Fibroblast of skin of left biceps (primary cell): ENCODE results near the gene IGFALS.

Source experiments
- DNase-seq, 2 experiments: peaks; one replicate each; pipeline ENCODE4 v3.0.0-alpha.2; 2013; ENCODE audit warnings: low read depth in 2 of 2

The IGFALS gene

GRCh38 chr16:1790261-1790610 is 3.3 kb downstream of the IGFALS start:
- DNase-seq: no peak

DNA sequence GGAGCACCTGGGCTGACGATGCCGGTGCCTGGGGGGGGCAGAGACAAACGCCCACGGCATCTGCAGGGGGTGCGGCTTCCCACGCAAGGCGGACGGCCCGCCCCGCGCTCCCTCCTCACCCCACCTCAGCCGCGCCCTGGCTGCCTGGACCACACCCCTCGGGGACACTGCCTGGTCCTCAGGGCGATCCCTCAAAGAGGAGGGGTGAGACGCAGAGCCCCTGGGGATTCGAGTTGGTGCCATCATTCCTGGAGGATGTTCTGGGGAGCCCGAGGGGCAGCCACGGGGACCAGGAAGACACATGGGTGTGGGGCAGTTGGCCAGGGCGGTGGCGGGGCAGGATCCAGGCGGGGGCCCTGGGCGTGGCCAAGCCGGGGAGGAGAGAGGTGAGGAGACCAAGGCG is 3.9 kb downstream of the IGFALS start:
- no peak for DNase-seq

DNA sequence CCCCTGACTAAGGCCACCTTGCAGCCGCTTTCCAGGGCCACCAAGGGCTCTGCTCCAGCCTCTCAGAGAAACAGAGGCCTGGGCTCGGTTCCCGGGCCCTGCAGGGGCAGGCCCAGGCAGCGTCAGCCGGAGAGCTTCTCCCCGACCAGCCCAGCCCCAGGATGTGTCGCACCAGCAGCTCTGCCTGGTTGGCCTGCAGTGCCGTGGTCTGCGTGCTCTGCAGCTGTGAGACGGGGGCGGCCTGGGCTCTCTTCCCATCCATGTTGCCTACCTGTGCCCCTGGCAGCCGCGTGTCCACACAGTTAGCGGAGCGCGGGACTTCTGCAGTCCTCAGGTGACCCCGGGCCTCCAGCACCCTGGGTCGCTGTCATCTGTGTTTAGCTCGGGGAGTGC is 4.8 kb downstream of the IGFALS start:
- DNase-seq: no peak

- no peak for DNase-seq
Measured at GRCh38 chr16:1788095-1788707, 5.3 kb downstream of the IGFALS start.

DNA sequence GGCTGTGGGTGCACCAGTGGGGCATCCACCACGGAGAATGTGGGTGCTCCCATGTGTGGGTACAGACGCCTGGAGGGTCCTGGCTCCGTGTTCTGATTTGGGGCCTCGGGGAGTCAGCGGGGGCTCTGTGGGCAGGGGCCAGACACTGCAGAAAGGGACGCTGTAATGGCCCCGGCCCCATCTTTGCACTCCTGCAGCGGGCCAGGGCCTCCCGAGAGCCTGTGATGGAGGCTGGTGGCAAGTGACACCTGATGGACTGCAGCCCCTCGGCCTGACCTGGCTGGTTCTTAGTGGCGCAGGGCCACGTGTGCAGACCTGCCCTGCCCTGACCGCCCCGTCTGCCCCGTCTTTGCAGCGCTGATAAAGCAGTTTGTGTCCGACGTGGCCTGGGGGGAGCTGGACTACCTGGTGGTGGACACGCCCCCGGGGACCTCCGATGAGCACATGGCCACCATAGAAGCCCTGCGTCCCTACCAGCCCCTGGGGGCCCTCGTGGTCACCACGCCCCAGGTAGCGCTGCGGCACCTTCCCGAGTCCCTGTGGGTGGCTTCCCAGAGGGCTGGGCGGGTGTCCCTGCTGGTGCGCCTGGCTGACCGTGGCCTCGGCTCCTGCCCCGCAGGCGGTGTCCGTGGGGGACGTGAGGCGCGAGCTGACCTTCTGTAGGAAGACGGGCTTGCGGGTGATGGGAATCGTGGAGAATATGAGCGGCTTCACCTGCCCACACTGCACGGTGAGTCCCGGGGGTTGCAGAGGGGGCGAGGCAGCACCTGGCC is 6.0 kb downstream of the IGFALS start:
- no peak for DNase-seq

- DNase-seq: no peak
Measured at GRCh38 chr16:1787056-1787321, 6.5 kb downstream of the IGFALS start.

- no peak for DNase-seq
Measured at GRCh38 chr16:1786242-1787055, 7.1 kb downstream of the IGFALS start.

GRCh38 chr16:1785846-1786170 is 7.7 kb downstream of the IGFALS start:
- no peak for DNase-seq

DNA sequence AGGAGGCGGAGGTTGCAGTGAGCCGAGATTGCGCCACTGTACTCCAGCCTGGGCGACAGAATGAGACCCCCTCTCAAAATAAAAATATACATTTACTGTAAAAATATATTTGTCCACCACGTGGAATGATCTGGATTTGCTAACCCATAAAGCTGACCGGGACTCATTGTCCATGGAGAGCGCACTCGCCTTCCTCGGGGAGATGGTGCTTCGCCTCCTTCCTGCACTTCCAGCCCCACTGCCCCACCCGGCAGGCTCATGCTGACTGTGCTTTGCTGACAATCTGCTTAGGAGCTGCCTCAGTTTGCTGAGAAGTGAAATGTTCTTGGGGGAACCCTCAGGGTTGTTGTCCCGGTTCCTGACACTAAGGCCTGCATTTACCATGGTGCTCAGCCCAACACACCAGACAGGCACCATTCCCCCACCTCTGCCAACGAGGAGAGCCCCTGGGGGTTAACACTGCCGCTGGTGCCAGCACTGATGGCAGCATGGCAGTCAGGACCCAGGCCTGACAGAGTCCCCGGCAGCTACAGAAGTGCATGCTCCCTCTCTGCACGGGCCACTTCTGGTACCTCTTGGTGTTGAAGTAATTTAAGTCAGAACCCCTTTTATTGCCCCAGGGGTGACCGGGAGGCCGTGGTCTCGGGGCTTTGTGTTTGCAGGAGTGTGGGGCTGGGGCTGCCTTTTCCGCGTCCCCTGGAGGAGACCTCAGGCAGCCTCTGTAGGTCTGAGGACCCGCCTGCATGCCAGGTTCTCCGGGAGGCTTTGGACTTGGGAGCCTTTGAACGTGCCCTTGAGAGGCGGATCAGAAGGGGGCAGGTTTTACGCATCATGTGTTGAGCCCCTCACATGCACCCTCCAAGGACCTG is 8.3 kb downstream of the IGFALS start:
- no peak for DNase-seq

GRCh38 chr16:1782408-1783264 is 10.9 kb downstream of the IGFALS start, which contains the start of the genes NUBP2 and SPSB3:
Gene NUBP2, plus strand, starts transcription at chr16:1782960. Its CDS starts 61 bp downstream, at chr16:1783021.
Gene SPSB3, minus strand, starts transcription at chr16:1782571. Its CDS starts 1,088 bp downstream, at chr16:1781483.
- DNase-seq: peak; percentile 100

- DNase-seq: no peak
Measured at GRCh38 chr16:1781758-1782407, 11.6 kb downstream of the IGFALS start.

- no peak for DNase-seq
Measured at GRCh38 chr16:1781254-1781653, 12.3 kb downstream of the IGFALS start.

DNA sequence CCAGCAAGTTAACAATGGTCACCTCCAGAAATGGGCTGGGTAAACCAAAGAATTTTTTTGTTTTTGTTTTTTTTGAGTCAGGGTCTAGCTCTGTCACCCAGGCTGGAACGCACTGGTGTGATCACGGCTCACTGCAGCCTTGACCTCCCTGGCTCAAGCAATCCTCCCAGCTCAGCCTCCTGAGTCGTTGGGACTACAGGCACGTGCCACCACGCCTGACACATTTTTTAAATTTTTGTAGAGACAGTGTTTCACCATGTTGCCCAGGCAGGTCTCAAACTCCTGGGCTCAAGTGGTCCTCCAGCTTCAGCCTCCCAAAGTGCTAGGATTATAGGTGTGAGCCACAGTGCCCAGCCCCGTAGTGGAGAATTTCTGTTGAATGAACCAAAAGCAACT is 12.8 kb downstream of the IGFALS start:
- no peak for DNase-seq

- no peak for DNase-seq
Measured at GRCh38 chr16:1779741-1780676, 13.5 kb downstream of the IGFALS start.

- DNase-seq: no peak
Measured at GRCh38 chr16:1779234-1779701, 14.2 kb downstream of the IGFALS start.

GRCh38 chr16:1778200-1779179 is 15.0 kb downstream of the IGFALS start:
- DNase-seq: no peak

- DNase-seq: no peak
Measured at GRCh38 chr16:1777375-1778199, 15.9 kb downstream of the IGFALS start.
